ENCODE data around the gene RPS15.
A peak's percentile ranks its signal among the peaks of the same experiment; 100 is the strongest.
"Not testable (repeated sequence)": the region's sequence is repeated elsewhere in the genome, so short reads cannot be mapped to it uniquely, and the experiment has no call there.

The RPS15 gene

GRCh38 chr19:1402411-1403070, 35.7 kb upstream of the RPS15 start:
- no peak for FAIRE-seq

DNA sequence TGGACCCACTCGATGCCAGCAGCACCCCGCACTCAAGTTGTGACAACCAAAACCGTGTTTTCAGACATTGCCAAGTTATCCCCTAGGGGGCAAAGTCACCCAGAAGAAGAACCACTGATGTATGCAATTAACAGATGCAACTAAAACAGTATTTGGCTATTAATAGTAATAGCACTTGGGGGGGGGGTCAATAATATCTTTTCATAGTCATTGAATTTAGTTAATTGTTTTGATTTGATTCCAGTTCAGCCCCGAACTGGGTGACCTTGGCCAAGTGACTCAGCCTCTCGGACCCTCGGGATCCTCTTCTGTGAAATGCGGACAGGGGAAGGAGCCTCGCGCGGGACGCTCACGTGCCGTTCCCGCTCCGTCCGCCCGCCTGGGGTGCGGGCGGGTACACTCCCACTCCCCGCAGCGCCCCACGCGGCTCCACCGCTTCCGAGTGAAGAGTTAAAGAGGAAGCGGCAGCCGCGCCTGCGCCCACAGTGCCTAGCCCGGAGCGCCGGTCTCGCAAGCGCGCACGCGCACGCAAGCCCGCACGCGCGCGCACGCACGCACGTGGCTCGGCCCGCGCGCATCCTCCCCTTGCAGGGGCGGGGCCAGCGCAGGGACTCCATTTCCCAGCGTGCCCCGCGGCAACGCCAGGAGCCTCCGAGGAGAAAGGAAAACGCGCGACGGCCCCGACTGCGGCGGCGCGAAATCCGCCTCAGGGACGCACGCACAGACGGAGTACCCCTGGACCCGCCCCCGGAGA, 31.2 kb upstream of the RPS15 start:
- peak; percentile 65 for FAIRE-seq

DNA sequence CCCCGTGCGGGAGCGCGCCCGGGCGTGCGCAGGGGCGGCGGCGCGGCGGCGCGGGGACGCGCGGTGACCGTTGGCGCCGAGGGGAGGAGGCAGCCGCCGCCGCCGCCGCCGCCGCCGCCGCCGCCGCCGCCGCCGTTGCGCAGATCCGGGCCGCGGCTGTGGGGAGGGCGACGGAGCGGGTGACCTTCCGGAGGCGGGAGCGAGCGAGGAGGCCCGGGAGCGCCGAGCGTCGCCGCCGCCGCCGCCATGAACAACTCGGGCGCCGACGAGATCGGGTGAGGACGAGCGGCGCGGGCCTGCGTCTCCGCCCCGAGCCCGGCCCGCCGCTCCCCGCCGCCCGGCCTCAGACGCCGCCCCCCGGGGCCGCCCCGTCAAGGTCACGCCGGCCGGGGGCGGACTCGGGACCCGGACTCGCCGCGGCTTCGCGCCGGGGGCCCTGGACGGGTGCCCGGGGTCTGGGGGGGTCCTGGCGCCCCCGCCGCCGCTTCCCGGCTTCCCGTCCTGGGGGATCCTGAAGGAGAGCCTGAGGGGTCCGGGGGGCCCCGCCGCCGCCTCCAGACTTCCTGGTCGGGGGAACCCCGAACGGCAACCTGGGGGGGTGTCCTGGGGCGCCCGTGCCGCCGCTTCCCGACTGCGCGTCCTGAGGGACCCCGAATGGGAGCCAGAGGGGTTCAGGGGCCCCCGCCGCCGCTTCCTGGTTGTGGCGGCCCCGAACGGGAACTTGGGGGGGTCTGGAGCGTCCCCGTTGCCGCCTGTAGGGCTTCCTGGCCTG, 30.5 kb upstream of the RPS15 start, which contains the start of gene DAZAP1:
DAZAP1 (plus strand) TSS at position 59 of the 772 bp plus-strand sequence; CDS start at position 247, 188 bp downstream.
- no peak for FAIRE-seq

DNA sequence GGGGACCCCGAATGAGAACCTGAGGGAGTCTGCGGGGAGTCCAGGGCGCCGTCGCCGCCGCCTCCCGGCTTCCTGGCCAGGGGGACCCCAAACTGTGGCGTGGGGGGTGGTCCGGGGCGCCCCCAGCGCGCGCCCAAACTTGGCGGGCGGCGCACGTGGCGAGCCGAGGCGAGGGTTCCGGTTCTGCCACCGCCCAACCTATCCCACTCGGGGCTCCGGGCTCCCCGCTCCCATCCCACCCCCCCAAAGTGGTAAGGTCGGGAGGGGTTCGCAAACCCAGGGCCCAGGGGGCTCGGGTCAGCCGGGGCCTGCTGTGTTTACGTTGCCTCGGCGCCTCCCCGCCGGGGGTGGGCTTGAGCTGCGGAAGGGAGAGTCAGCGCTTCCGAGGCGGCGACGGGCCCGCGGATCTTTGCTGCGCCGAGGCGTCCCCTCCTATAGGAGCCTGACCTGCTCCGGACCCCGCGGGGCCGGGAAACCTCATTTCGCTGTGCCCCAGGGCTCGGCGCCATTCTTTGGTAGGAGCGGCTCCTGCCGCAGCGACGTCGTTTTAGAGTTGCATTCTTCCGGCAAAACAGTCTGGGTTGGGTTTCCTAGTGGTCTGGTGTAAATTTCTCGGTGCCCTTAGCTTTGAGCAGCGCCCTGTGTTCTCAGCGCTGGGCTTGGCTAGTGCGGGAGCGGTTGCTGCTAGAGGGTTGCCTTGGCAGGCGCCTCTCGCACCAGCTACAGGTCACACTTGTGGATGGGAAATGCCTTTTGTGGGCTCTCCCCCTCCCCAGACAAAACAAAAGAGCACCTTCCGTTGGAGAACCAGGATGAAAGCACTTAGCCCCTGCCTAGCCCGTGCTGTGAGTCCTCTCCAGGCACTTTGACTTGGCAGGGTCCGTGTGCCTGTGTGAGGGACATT, 29.6 kb upstream of the RPS15 start:
- FAIRE-seq = no peak

DNA sequence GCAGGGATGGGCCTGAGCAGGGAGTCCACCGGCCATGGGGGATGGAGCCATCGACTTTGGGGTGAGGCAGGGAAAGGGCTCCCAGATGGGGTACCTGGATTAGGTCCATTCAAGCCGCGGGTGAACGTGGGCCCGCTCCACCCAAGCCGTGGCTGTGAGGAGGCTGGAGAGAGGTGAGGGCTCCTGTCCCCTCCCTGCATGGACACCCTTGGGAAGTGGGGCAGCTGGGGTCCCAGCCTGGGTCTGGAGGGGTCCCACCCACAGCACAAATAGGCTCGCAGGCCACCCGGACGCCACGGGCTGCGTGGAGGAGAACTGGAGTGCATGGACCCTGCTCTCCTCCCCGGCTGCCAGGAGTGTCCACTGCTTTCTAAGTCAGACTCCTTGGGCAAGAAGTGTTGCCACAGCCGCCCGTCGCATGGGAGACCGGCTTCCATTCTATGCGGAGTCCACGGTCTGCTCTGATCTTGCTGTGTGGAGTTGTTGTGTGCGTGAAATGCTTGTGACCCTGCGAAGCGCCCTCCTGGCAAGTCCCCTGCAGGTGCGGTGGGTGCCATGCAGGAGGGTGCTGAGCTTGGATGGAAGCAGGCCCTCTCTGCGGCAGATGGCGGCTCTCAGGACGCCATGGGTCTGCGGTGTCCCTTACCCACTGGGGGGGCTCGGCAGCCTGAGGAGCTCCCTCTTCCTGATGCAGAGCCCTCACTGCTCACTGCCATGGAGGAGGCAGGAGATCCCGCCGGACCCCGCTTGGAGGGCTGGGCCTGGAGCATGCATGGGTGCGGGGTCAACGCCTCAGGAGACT, 28.8 kb upstream of the RPS15 start:
- FAIRE-seq = no peak

GRCh38 chr19:1410136-1410786, 27.9 kb upstream of the RPS15 start:
- no peak for FAIRE-seq

- no peak for FAIRE-seq
Observed at GRCh38 chr19:1410789-1411188, 27.4 kb upstream of the RPS15 start.

DNA sequence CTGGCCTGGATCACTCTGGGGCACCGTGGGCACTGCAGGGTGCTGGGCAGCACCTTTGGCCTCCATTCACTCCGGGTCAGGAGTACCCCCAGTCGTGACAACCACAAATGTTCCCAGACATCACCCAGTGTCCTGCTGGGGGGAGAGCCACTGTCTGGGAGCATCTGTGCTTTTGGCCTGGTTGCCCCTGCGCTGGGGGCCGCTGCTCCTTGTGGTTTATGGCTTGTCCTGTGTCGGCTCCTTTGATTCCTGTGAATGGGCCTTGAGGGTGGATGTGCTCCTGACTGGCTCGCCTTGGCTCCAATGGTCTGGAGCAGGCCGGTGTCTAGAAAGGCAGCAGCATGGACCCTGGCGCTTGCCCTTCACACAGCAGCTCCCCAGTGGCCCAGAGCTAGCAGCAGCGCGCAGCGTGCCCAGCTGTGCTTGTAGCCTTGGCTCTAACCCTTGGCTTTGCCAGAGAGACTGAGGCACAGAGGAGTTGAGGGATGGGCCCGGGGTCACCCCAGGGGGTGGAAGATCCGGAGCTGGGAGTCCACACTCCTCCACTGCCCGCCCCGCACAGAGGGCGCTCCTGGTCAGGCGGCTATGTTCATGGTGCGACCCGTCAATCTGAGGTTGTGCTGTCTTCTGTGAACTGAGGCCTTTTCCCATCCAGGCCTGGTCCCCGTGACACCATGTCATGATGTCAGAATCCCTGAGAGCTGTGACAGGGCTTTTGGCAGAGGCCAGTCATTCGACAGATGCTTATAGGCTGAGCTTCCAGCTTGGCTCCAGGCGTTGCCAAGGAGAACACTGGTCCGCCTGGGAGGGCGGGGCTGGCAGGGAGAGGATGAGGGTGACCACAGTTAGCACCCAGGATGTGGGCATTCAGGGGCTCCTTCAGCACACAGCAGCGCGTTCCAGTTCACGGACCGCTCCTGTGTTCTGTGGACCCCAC, 26.7 kb upstream of the RPS15 start:
- FAIRE-seq = no peak

DNA sequence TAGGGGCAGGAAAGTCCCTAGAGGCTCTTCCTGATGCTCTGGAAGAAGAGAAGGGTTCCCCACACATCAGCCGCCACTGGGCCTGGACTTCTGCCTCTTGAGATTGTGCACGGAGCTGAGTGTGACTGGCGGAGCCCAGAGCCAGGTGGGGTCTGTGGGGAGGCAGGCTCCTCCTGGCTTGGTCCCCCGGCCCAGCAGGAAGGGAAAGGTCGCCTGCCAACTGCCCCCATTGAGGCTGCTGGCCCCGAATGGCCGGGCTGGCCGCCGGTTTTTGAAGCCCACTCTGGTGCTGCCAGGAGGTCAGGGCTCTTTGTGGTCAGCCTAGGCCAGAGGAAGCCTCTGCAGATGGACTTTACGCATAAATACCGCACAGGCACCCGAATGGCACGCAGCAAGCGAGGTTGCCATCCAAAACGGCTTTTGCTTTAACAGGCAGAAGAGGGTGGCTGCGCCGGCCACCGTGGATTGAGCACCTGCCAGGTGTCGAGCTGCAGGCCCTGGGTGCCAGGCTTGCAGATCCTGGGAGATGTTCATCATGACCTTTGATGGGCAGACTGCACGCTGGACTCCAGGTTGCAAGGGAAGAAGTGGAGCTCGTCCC, 25.8 kb upstream of the RPS15 start:
- no peak for FAIRE-seq

DNA sequence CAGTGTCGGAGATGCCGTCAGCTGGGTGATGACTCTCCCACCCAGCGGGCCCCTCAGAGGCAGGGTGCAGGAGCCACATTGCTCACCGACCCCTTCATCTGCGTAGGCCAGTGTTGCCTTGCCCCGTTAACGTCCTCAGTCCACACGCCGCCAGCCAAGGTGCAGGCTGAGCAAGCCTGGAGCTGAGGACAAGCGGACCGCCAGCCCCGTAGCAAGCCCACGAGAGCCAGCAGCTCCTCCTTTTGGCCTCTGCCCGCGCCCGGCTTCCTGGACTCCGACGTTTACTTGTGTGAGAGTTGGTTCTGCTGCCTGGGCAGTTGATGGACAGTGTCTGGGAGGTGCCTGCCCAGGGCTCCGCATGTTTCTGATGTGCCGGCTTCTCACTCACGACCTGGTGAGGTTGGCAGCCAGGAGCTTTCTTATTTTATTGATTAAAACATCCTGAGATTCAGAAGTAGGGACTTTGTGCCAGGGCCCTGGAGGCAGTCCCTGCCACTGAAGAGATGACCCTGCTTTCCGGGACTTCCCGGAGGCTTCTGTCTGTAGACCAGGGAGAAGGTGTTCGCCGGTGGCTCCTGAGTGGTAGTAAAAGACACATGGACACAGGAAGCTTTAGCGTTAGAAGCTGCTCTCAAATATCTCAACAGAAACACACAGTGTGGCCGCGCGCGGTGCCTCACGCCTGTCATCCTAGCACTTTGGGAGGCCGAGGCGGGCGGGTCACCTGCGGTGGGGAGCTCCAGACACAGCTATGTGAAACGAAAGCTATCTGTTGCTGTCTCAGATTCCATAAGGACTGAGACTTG, 25.0 kb upstream of the RPS15 start:
- FAIRE-seq = no peak

DNA sequence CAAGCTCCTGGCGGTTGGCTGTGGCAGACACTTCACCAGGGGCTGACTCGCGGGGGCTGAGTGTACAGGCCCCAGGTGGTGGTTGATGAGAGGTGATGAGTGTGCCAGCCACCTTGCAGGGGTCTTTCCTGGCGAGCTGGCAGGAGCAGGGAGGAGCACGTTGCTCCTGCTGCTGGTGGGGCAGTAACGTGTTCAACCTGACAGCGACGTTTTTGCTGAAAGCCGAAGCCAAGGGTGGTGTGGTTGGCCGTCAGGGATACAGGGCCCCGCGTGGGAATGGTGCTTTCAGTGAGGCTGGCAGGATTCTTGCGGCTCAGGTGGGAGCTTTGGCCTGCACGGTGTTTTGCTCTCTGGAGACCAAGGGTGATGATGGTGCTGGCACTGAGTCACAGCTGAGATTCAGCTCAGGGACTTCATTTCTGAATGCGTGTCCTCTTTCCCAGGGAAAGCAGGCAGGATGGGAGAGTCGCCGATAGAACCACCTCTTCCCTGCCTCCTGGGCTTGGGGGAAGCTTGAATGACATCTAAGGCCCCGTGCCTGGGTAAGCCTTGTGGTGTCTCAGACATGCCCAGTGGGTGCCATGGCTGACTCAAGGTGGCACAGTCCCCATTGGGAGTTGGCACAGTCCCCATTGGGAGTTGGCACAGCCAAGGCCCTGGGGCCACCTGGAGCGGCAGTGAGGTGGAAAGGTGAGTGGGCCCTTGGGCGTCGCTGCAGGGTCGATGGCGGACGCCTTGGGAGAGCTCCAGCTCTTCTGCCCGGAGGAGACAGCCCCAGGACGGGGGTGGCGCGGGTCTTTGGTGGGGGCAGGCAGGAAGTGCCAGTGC, 22.0 kb upstream of the RPS15 start:
- no peak for FAIRE-seq

DNA sequence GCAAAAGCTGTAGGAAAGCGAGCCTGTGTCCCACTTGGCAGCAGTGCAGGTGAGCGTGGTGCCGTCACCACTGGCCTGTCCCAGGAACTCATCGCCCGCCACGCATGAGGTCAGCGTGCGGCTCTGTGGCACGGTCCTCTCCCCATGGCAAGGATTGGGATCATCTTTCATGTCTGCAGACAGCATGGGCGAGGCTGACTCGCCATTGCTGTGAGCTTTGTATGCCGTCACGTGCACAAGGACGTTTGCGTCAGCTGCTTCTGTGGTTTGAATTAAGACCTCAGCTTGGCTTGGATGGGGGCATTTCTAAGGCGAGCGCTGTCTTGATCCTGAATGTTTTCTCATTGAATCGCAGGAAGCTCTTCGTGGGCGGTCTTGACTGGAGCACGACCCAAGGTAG, 21.1 kb upstream of the RPS15 start:
- FAIRE-seq = no peak

DNA sequence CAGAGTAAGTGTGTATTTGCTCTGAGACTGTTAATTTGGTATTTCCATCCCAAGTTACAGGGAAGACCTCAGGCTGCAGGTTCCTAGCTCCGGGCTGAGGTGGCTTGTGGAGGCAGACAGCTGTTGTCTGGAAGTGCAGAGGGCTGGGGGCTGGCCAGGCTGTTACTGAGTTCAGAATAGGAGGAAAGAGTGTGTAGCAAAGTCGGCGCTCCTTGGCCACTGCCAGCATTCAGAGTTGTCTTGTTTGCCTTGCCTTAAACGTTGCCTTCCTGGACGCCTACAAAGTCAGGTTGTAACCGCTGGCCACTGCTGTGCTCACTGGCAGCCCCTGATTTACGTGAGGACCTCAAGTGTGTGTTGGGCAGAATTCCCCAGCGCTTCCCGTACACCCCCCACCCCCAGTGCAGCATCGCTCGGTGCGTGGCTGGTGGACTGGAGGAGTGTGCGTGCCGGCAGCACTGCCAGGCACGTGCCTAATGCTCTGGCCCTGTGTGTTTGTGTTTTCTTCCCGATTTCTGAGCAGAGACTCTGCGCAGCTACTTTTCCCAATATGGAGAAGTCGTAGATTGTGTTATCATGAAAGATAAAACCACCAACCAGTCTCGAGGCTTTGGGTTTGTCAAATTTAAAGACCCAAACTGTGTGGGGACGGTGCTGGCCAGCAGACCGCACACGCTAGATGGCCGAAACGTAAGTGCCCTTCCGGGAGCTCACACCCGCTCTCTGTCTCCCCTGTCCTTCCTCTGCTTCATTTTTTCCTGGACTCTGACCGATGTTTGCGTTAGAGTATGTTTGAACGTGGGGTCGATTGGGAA, 20.3 kb upstream of the RPS15 start:
- no peak for FAIRE-seq

- no peak for FAIRE-seq
Observed at GRCh38 chr19:1418496-1418775, 19.8 kb upstream of the RPS15 start.

DNA sequence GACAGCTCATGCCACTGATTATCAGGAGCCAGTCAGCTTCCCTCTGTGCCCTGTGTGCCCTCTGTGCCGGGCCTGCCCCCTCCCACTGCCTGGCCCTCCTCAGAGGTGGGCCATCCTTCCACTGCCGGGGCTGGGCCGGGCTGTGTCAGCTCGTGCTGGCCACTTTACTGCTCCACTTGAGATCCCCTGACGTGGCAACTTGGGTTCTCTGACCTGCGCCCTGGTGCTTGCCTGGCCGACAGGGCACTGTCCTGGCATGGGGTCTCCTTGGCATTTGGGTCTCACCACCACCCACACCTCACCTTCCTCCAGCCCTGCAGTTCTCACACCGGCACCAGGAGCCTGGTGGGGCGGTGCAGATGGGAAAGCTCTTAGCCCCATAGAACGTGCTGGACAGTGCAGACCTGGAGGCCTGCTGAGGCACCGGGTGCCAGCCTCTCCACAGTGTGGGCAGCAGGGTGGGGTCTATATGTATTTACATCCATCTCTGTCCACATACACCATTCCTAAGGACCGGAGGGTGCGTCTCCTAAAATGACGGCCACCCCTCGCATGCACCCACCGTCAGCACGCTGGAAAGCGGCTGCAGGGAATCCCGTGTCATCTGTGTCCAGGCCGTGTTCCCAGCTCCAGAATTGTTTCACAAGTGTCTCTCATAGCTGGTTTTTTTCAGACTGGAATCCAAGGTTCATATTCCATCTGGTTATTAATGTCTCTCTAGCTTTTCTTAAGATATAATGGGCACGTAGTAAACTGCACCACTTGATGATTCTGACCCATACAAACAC, 19.1 kb upstream of the RPS15 start:
- no peak for FAIRE-seq

- FAIRE-seq = not testable (repeated sequence)
Observed at GRCh38 chr19:1420085-1420484, 18.1 kb upstream of the RPS15 start.

Measured in islet of Langerhans (tissue), 1 donor.